Fibroblast of gingiva (primary cell): Measurements from ENCODE around the gene MFSD11.
"Not testable (repeated sequence)": the region's sequence is repeated elsewhere in the genome, so short reads cannot be mapped to it uniquely, and the experiment has no call there.

Experiments
- DNase-seq: peaks from one replicate; pipeline ENCODE4 v3.0.0-alpha.2; 2011; ENCODE audit warnings: low read depth

MFSD11 gene

GRCh38 chr17:76737676-76738467, at the start of gene MFSD11:
Gene MFSD11, plus strand, starts transcription at chr17:76738119. Its CDS starts 234 bp downstream, at chr17:76738353.
- DNase-seq, result peak; percentile 95

GRCh38 chr17:76688165-76688622, 49.7 kb upstream of the MFSD11 start:
- DNase-seq, result no peak

GRCh38 chr17:76689859-76690258, 48.1 kb upstream of the MFSD11 start:
- DNase-seq, result no peak

- DNase-seq, result no peak
These were observed 47.2 kb upstream of the MFSD11 start for GRCh38 chr17:76690596-76691280.

GRCh38 chr17:76691379-76692191, 46.3 kb upstream of the MFSD11 start:
- DNase-seq, result no peak

- no peak for DNase-seq
These were observed 42.7 kb upstream of the MFSD11 start for GRCh38 chr17:76695059-76695831.

GRCh38 chr17:76696763-76697701, 40.9 kb upstream of the MFSD11 start:
- DNase-seq, result no peak

GRCh38 chr17:76697702-76698465, 40.0 kb upstream of the MFSD11 start:
- no peak for DNase-seq

GRCh38 chr17:76698466-76698977, 39.4 kb upstream of the MFSD11 start:
- DNase-seq, result not testable (repeated sequence)

- DNase-seq, result no peak
These were observed 37.7 kb upstream of the MFSD11 start for GRCh38 chr17:76700270-76700616.

- peak; percentile 82 for DNase-seq
These were observed 37.1 kb upstream of the MFSD11 start for GRCh38 chr17:76700617-76701470.

- DNase-seq, result no peak
These were observed 36.4 kb upstream of the MFSD11 start for GRCh38 chr17:76701471-76701967.

- DNase-seq, result no peak
These were observed 35.8 kb upstream of the MFSD11 start for GRCh38 chr17:76702076-76702475.

GRCh38 chr17:76702941-76703637, 34.8 kb upstream of the MFSD11 start:
- DNase-seq, result no peak

- DNase-seq, result no peak
These were observed 33.1 kb upstream of the MFSD11 start for GRCh38 chr17:76704805-76705204.

- no peak for DNase-seq
These were observed 31.1 kb upstream of the MFSD11 start for GRCh38 chr17:76706817-76707216.

GRCh38 chr17:76707985-76708807, 29.7 kb upstream of the MFSD11 start:
- DNase-seq, result no peak
